Neural cell (in vitro differentiated cells): ENCODE results near the gene AFTPH. TPM values are rescaled to one million over a fixed set of nuclear protein-coding genes. Genes with fewer than 3 reads are reported as not detected.

ENCODE experiments used
- H2AFZ ChIP-seq: fragments of 200-600, 300-800 bp; sonication (generic), shearing (Covaris generic); 2 replicates; pipeline ENCODE4 v1.6.0; 2014; ENCODE audit warnings: low read depth, mild to moderate bottlenecking, antibody characterized with exemption, low read length, moderate library complexity
- H3F3A ChIP-seq: fragments of 200-600 bp; shearing (Covaris generic); 2 replicates; pipeline ENCODE4 v1.6.1; 2016; ENCODE audit warnings: mild to moderate bottlenecking, moderate library complexity, mixed read lengths, antibody characterized with exemption, low read length; ENCODE audit not compliant: insufficient read depth, poor library complexity, severe bottlenecking
- H3K27ac ChIP-seq: fragments of 200-600, 300-800 bp; sonication (generic), shearing (Covaris generic); 2 replicates; pipeline ENCODE4 v1.5.1; 2014; ENCODE audit warnings: mild to moderate bottlenecking, low read length, moderate library complexity
- H3K27me3 ChIP-seq: fragments of 300-800, 200-600 bp; sonication (generic), shearing (Covaris generic); 2 replicates; pipeline ENCODE4 v1.6.0; 2014; ENCODE audit warnings: mild to moderate bottlenecking, low read depth, low read length, moderate library complexity; ENCODE audit not compliant: insufficient read depth
- H3K36me3 ChIP-seq: fragments of 300-800, 200-600 bp; sonication (generic), shearing (Covaris generic); 2 replicates; pipeline ENCODE4 v1.5.1; 2014; ENCODE audit warnings: mild to moderate bottlenecking, antibody characterized with exemption, low read length, moderate library complexity; ENCODE audit not compliant: insufficient read depth
- H3K4me2 ChIP-seq: fragments of 300-800, 200-600 bp; sonication (generic), shearing (Covaris generic); 2 replicates; pipeline ENCODE4 v1.6.0; 2014; ENCODE audit warnings: mild to moderate bottlenecking, low read length
- H3K4me3 ChIP-seq: fragments of 300-800, 200-600 bp; sonication (generic), shearing (Covaris generic); 2 replicates; pipeline ENCODE4 v1.5.1; 2014; ENCODE audit warnings: mild to moderate bottlenecking, low read length, moderate library complexity
- H3K79me2 ChIP-seq: fragments of 200-600 bp; shearing (Covaris generic); replicated peaks from 2 replicates; pipeline ENCODE4 v1.6.0; 2014; ENCODE audit warnings: mild to moderate bottlenecking, low read length, moderate library complexity; ENCODE audit not compliant: insufficient read depth
- H3K9ac ChIP-seq: fragments of 300-800, 200-600 bp; sonication (generic), shearing (Covaris generic); 2 replicates; pipeline ENCODE4 v1.6.1; 2016; ENCODE audit warnings: mild to moderate bottlenecking, low read length, mixed read lengths
- H3K9me2 ChIP-seq: fragments of 200-600 bp; shearing (Covaris generic); 2 replicates; pipeline ENCODE4 v1.6.1; 2016; ENCODE audit warnings: mild to moderate bottlenecking, low read length, mixed read lengths; ENCODE audit not compliant: insufficient read depth
- H3K9me3 ChIP-seq: fragments of 200-600, 300-800 bp; sonication (generic), shearing (Covaris generic); 2 replicates; pipeline ENCODE4 v1.6.1; 2016; ENCODE audit warnings: mild to moderate bottlenecking, mixed run types, low read length, moderate library complexity, mixed read lengths
- H4K20me1 ChIP-seq: fragments of 200-600 bp; shearing (Covaris generic); 2 replicates; pipeline ENCODE4 v1.6.1; 2016; ENCODE audit warnings: mild to moderate bottlenecking, mixed run types; ENCODE audit not compliant: insufficient read depth
- EP300 ChIP-seq: fragments of 450-650 bp; conservative IDR thresholded peaks from 2 replicates; pipeline ENCODE4 v1.6.1; 2014; ENCODE audit warnings: antibody characterized with exemption, mild to moderate bottlenecking, moderate library complexity; ENCODE audit not compliant: poor library complexity, severe bottlenecking
- EZH2 ChIP-seq: fragments of 200-600, 300-800 bp; shearing (Covaris generic), sonication (generic); IDR thresholded peaks from 2 replicates; pipeline ENCODE4 v1.6.1; 2014; ENCODE audit warnings: antibody characterized with exemption, low read length, borderline replicate concordance, mild to moderate bottlenecking; ENCODE audit not compliant: insufficient read depth, poor library complexity, severe bottlenecking
- MXI1 ChIP-seq: fragments of 450-650 bp; conservative IDR thresholded peaks from 2 replicates; pipeline ENCODE4 v1.6.1; 2014; ENCODE audit warnings: antibody characterized with exemption, mild to moderate bottlenecking; ENCODE audit not compliant: poor library complexity, severe bottlenecking
- POLR2AphosphoS5 ChIP-seq: IDR thresholded peaks from 2 replicates; pipeline ENCODE4 v1.6.1; 2012
- RAD21 ChIP-seq: fragments of 450-650 bp; conservative IDR thresholded peaks from 2 replicates; pipeline ENCODE4 v1.6.1; 2014; ENCODE audit warnings: antibody characterized with exemption, mild to moderate bottlenecking, moderate library complexity
- SMC3 ChIP-seq: fragments of 450-650 bp; conservative IDR thresholded peaks from 2 replicates; pipeline ENCODE4 v1.6.1; 2014; ENCODE audit warnings: antibody characterized with exemption, mild to moderate bottlenecking, moderate library complexity; ENCODE audit not compliant: poor library complexity
- TAF1 ChIP-seq: IDR thresholded peaks from 2 replicates; pipeline ENCODE4 v1.6.1; 2012; ENCODE audit warnings: low read depth
- polyA plus RNA-seq: library from polyadenylated mRNA; depleted of rRNA; stranded (reverse); fragments of >200 nt; gene quantifications from 2 replicates; pipeline ENCODE4 v1.2.3, GENCODE V29; 2014
- TF ChIP-seq, protein P1 (sequence below): fragments of 450-650 bp; IDR thresholded peaks from 2 replicates; pipeline ENCODE4 v1.5.1; 2014; ENCODE audit warnings: antibody characterized with exemption, mild to moderate bottlenecking, moderate library complexity; ENCODE audit not compliant: poor library complexity, severe bottlenecking
- TF ChIP-seq, protein P2 (sequence below): IDR thresholded peaks from 2 replicates; pipeline ENCODE4 v1.6.1; 2012; ENCODE audit warnings: borderline replicate concordance

Gene AFTPH
- polyA plus RNA-seq, 1 donor from 2014 or later: 63.0 TPM

DNA sequence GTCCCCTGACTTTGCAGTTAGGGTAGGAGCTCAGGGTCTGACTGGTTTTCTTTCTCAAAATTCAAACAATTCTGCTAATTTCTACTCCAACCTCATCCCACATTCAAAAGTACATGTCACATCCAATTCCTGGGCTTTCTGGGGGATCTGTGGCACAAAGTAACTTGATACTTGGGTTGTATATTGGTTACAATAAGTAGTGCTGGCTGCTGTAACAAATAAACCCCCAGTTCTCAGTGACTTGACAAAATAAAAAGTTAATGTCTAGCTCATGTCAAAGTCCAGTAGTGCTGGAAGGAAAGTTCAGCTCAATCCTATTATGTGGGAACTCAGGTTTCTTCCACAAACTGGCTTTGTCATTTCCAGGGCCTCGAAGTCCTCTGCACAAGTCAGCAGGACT lies 47.1 kb upstream of the AFTPH start:
- no peaks in the 10 kb centered on the region for H3K9me3 ChIP-seq
- H3K9me2 ChIP-seq: no peaks in the 10 kb centered on the region
- no peaks in the 10 kb centered on the region for H3K79me2 ChIP-seq
- H3K4me3 ChIP-seq: no peak overlapping the region
- no peak overlapping the region for H2AFZ ChIP-seq
- no peaks in the 10 kb centered on the region for H3K27me3 ChIP-seq
- no peaks in the 10 kb centered on the region for H4K20me1 ChIP-seq
- H3K4me2 ChIP-seq: no peak overlapping the region
- H3K36me3 ChIP-seq: no peaks in the 10 kb centered on the region
- H3F3A ChIP-seq: no peaks in the 10 kb centered on the region
- no peak overlapping the region for H3K27ac ChIP-seq
- no peak overlapping the region for H3K9ac ChIP-seq
- TF ChIP-seq POLR2AphosphoS5 (no peak), EP300 (no peak), MXI1 (no peak), SMC3 (no peak), EZH2 (no peak), TAF1 (no peak), RAD21 (no peak)
- TF ChIP-seq, protein P1, sequence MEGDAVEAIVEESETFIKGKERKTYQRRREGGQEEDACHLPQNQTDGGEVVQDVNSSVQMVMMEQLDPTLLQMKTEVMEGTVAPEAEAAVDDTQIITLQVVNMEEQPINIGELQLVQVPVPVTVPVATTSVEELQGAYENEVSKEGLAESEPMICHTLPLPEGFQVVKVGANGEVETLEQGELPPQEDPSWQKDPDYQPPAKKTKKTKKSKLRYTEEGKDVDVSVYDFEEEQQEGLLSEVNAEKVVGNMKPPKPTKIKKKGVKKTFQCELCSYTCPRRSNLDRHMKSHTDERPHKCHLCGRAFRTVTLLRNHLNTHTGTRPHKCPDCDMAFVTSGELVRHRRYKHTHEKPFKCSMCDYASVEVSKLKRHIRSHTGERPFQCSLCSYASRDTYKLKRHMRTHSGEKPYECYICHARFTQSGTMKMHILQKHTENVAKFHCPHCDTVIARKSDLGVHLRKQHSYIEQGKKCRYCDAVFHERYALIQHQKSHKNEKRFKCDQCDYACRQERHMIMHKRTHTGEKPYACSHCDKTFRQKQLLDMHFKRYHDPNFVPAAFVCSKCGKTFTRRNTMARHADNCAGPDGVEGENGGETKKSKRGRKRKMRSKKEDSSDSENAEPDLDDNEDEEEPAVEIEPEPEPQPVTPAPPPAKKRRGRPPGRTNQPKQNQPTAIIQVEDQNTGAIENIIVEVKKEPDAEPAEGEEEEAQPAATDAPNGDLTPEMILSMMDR: no peak
- TF ChIP-seq, protein P2, sequence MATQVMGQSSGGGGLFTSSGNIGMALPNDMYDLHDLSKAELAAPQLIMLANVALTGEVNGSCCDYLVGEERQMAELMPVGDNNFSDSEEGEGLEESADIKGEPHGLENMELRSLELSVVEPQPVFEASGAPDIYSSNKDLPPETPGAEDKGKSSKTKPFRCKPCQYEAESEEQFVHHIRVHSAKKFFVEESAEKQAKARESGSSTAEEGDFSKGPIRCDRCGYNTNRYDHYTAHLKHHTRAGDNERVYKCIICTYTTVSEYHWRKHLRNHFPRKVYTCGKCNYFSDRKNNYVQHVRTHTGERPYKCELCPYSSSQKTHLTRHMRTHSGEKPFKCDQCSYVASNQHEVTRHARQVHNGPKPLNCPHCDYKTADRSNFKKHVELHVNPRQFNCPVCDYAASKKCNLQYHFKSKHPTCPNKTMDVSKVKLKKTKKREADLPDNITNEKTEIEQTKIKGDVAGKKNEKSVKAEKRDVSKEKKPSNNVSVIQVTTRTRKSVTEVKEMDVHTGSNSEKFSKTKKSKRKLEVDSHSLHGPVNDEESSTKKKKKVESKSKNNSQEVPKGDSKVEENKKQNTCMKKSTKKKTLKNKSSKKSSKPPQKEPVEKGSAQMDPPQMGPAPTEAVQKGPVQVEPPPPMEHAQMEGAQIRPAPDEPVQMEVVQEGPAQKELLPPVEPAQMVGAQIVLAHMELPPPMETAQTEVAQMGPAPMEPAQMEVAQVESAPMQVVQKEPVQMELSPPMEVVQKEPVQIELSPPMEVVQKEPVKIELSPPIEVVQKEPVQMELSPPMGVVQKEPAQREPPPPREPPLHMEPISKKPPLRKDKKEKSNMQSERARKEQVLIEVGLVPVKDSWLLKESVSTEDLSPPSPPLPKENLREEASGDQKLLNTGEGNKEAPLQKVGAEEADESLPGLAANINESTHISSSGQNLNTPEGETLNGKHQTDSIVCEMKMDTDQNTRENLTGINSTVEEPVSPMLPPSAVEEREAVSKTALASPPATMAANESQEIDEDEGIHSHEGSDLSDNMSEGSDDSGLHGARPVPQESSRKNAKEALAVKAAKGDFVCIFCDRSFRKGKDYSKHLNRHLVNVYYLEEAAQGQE: no peak

DNA sequence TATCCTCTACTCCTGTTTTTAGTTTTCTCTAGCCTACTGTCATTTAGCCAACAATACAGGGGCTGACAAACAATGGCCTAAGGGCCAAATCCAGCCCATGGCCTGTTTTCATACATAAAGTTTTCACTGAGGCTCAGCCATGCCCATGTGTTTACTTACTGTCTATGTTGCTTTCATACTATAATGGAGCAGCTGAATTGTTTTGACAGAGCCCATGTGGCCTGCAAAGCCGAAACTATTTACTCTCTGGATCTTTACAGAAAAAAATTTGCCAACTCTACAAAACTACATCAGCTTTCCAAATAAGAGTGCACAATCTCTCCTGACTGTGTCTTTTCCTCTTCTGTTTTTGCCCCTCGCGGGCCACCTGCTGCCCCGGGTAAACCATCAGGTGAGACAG lies 46.1 kb upstream of the AFTPH start:
- H3K4me2 ChIP-seq: no peak overlapping the region
- no peak overlapping the region for H3K27ac ChIP-seq
- no peak for TF ChIP-seq MXI1
- no peak for TF ChIP-seq POLR2AphosphoS5
- no peak for TF ChIP-seq TAF1
- TF ChIP-seq SMC3: no peak
- TF ChIP-seq, protein P2: no peak
- no peak for TF ChIP-seq EP300
- TF ChIP-seq EZH2: no peak
- TF ChIP-seq, protein P1: no peak
- TF ChIP-seq RAD21: no peak
- H3K4me3 ChIP-seq: no peak overlapping the region
- no peaks in the 10 kb centered on the region for H4K20me1 ChIP-seq
- H3K9me3 ChIP-seq: no peaks in the 10 kb centered on the region
- no peaks in the 10 kb centered on the region for H3F3A ChIP-seq
- H3K9me2 ChIP-seq: no peaks in the 10 kb centered on the region
- H2AFZ ChIP-seq: no peak overlapping the region
- no peaks in the 10 kb centered on the region for H3K27me3 ChIP-seq
- H3K79me2 ChIP-seq: no peaks in the 10 kb centered on the region
- H3K36me3 ChIP-seq: no peaks in the 10 kb centered on the region
- no peak overlapping the region for H3K9ac ChIP-seq
